Naive thymus-derived CD4-positive, alpha-beta T cell (primary cell): Measurements from ENCODE around the gene SCN1B. TPM values are rescaled to one million over a fixed set of nuclear protein-coding genes. Genes with fewer than 3 reads are reported as not detected.
A peak's percentile ranks its signal among the peaks of the same experiment; 100 is the strongest.

Experiments used
- ATAC-seq: fragments of 150-1000 bp; cut with Tn5 transposase; 2 replicates; pipeline ENCODE4 v1.10.0; 2021; ENCODE audit warnings: mild to moderate bottlenecking, moderate library complexity
- CTCF ChIA-PET: fragments of 350-600 bp; sonication (Branson Sonifier 250); formaldehyde crosslinking; loops from one replicate; lab custom pipeline; 2021; ENCODE audit warnings: antibody characterized with exemption; lab: Charles Lee
- POLR2A ChIA-PET: fragments of 350-600 bp; sonication (Branson Sonifier 250); formaldehyde crosslinking; loops from one replicate; lab custom pipeline; 2021; ENCODE audit warnings: antibody characterized with exemption, inconsistent platforms; lab: Charles Lee
- DNase-seq, 9 donors: peaks; one replicate each; pipeline versions ENCODE4 v3.0.0 to v3.0.0-alpha.2; 2020 to 2022; ENCODE audit warnings: mixed read lengths in 1 of 9
- H3K27ac ChIP-seq: one replicate; pipeline ENCODE4 v1.7.0; 2013; ENCODE audit warnings: mild to moderate bottlenecking, low read depth, low read length, moderate library complexity
- H3K27me3 ChIP-seq, 2 donors: one replicate each; pipeline ENCODE4 v1.7.0; 2013; ENCODE audit warnings: low read length in 2 of 2, mild to moderate bottlenecking in 2 of 2, moderate library complexity in 2 of 2; ENCODE audit not compliant: control insufficient read depth in 2 of 2, insufficient read depth in 2 of 2
- H3K36me3 ChIP-seq, 3 experiments: 1 replicate in 2 of 3; 2 replicates in 1 of 3; pipeline ENCODE4 v1.7.0; 2013; ENCODE audit warnings: low read length in 3 of 3, mild to moderate bottlenecking in 3 of 3, moderate library complexity in 1 of 3; ENCODE audit not compliant: insufficient read depth in 3 of 3, control insufficient read depth in 2 of 3
- H3K4me1 ChIP-seq, 2 donors: one replicate each; pipeline ENCODE4 v1.7.0; 2013; ENCODE audit warnings: low read length in 2 of 2, mild to moderate bottlenecking in 2 of 2, moderate library complexity in 1 of 2; ENCODE audit not compliant: control insufficient read depth in 2 of 2, insufficient read depth in 2 of 2
- H3K4me3 ChIP-seq: 2 replicates; pipeline ENCODE4 v1.7.0; 2013; ENCODE audit warnings: mild to moderate bottlenecking, low read length
- H3K9me3 ChIP-seq, 3 experiments: 1 replicate in 2 of 3; 2 replicates in 1 of 3; pipeline ENCODE4 v1.7.0; 2013; ENCODE audit warnings: low read length in 3 of 3; ENCODE audit not compliant: control insufficient read depth in 2 of 3
- H3K27ac Mint-ChIP-seq, 9 donors: one replicate each; pipeline ENCODE4 v1.8.0; 2020 to 2022; ENCODE audit warnings: mixed read lengths in 9 of 9, mild to moderate bottlenecking in 8 of 9, moderate library complexity in 5 of 9, inconsistent platforms in 2 of 9
- H3K27me3 Mint-ChIP-seq, 5 donors: one replicate each; pipeline ENCODE4 v1.8.0; 2021 to 2022; ENCODE audit warnings: mixed read lengths in 5 of 5, mild to moderate bottlenecking in 1 of 5
- H3K36me3 Mint-ChIP-seq, 5 donors: one replicate each; pipeline ENCODE4 v1.8.0; 2020 to 2022; ENCODE audit warnings: mixed read lengths in 5 of 5, mild to moderate bottlenecking in 3 of 5, inconsistent platforms in 1 of 5
- H3K4me1 Mint-ChIP-seq, 7 donors: one replicate each; pipeline ENCODE4 v1.8.0; 2020 to 2022; ENCODE audit warnings: mixed read lengths in 7 of 7, mild to moderate bottlenecking in 3 of 7, inconsistent platforms in 1 of 7
- H3K4me3 Mint-ChIP-seq, 10 donors: one replicate each; pipeline ENCODE4 v1.8.0; 2020 to 2022; ENCODE audit warnings: mild to moderate bottlenecking in 10 of 10, mixed read lengths in 10 of 10, moderate library complexity in 6 of 10, inconsistent platforms in 2 of 10
- H3K9me3 Mint-ChIP-seq, 11 donors: one replicate each; pipeline ENCODE4 v1.8.0; 2020 to 2022; ENCODE audit warnings: mixed read lengths in 11 of 11, mild to moderate bottlenecking in 4 of 11, inconsistent platforms in 1 of 11, moderate library complexity in 1 of 11
- intact Hi-C, 2 donors: fragments of 100-400 bp; cut with micrococcal nuclease; formaldehyde crosslinking; loops; one replicate each; pipeline ENCODE4 v1.15.1; 2023
- polyA plus RNA-seq, 2 donors: library from polyadenylated mRNA; unstranded; fragments of 300-500 nt; fragmentation: Illumina TruSeq; gene quantifications; one replicate each; pipeline ENCODE4 v1.2.3, GENCODE V29; 2021
- total RNA-seq, 6 experiments: library from RNA in 5 of 6; stranded (reverse) in 5 of 6; gene quantifications; 1 replicate in 5 of 6; 2 replicates in 1 of 6; pipeline ENCODE4 v1.2.3 and lab custom pipeline; 2021 to 2026

SCN1B gene
- total RNA-seq (1 to 10 TPM in 4 of 5 experiments, under 1 TPM in 1; 0.48 to 1.9 (median 1.8) TPM), polyA plus RNA-seq (under 1 TPM in 1 of 2 donors, not detected in 1; 0.23 TPM), total RNA-seq (lab: John Stamatoyannopoulos, UW) (2.8 reads per million, percentile 15 among the genes with 10 or more reads in this experiment)

DNA sequence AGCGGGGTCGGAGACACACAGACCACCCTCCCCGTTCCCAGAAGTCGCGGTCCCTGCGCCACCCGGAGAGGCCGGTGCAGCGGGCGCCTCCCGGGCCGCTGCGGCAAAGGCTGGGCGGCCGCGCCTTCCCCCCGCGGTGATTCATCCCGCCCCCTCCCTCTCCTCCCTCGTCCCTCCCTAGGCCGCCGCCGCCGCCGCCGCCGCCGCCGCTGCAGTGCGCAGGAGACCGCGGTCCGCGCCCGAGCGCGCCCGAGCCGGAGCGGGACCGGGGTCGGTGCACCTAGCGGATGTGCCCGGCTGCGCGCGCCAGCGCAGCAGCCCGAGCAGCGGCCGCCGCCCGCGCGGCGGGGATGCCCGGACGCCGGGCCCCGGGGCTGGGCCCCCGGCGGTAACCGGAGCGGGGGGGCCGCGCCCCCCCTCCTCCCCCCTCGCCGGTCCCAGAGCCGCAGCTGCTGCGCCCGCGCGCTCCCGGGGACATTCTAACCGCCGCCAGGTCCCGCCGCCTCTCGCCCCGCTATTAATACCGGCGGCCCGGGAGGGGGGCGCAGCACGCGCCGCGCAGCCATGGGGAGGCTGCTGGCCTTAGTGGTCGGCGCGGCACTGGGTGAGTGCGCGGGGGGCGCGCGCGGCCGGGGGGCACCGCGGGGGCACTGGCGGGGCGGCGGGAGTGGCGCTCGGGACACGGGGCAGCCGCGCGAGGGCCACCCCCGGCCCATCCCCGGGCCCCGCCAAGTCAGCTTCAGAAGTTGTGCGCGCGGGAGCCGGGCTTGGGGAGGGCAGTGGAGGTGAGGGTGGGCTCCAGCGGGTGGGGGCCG lies at the start of gene SCN1B:
SCN1B (plus strand) TSS at position 214 of the 815 bp plus-strand sequence; CDS start at position 565, 351 bp downstream.
- no peaks in the 10 kb centered on the region for H3K9me3 Mint-ChIP-seq
- peaks cover 0 to 5% of the 10 kb centered on the region in 2 donors for H3K27me3 ChIP-seq
- H3K27me3 Mint-ChIP-seq, result peaks cover 13 to 36% (median 19%) of the 10 kb centered on the region in 5 donors
- peak within 1 kb of the TSS; percentile 65 to 94 (median 80) for H3K4me3 Mint-ChIP-seq
- H3K4me3 ChIP-seq, result peak within 1 kb of the TSS; percentile 24
- H3K4me1 Mint-ChIP-seq, result peaks cover 5 to 14% (median 10%) of the 10 kb centered on the region in 7 donors
- intact Hi-C loops, result loop anchor here in 1 of 2 donors (1.0 to 2.0 kb wide), 2 partner anchors 14 to 16 kb away; no protein-coding TSS in a partner anchor
- H3K36me3 Mint-ChIP-seq, result peaks cover 0 to 11% (median 0%) of the 10 kb centered on the region in 5 donors
- H3K27ac ChIP-seq, result no peak within 1 kb of the TSS
- peaks cover 0 to 30% (median 2%) of the 10 kb centered on the region in 3 experiments for H3K36me3 ChIP-seq
- peak in 7 of 9 donors; percentile 29 to 79 (median 36) for DNase-seq
- ATAC-seq, result peak; percentile 78
- H3K27ac Mint-ChIP-seq, result peak within 1 kb of the TSS in 6 of 9 donors; percentile 29 to 82 (median 52)
- ChIA-PET POLR2A (interaction anchor here (0.6 to 2.0 kb wide), 2 partner anchors 16 to 46 kb away, joined by 4 to 8 read pairs; no protein-coding TSS in a partner anchor), CTCF (no interaction called here)
- no peaks in the 10 kb centered on the region for H3K9me3 ChIP-seq
- H3K4me1 ChIP-seq, result peaks cover 0 to 4% of the 10 kb centered on the region in 2 donors

DNA sequence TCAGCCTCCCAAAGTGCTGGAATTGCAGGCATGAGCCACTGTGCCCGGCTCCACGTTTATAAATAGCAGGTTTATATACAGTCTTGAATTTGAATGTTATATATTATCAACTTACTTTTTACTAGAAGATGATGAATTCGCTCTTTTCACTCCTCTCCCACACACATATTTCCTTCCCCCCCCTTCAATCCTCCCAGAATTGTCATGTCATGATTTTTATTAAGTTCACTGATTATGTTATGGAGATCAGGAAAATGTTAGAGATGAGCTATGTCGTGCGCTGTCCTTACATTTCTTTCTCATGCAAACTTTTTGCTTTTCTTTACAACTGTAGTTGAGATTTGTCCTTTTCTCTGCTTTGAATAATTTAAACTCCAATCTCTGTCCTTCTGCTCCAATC lies 48.0 kb upstream of the SCN1B start:
- no peak overlapping the region for H3K4me3 ChIP-seq
- no peak overlapping the region for H3K27ac ChIP-seq
- Mint-ChIP-seq H3K27me3 (no peaks in the 10 kb centered on the region), H3K4me3 (no peak overlapping the region), H3K27ac (no peak overlapping the region), H3K9me3 (peaks cover 0 to 3% (median 0%) of the 10 kb centered on the region in 11 donors), H3K4me1 (peaks cover 11 to 30% (median 16%) of the 10 kb centered on the region in 7 donors), H3K36me3 (no peaks in the 10 kb centered on the region)
- H3K27me3 ChIP-seq, result no peaks in the 10 kb centered on the region
- ChIA-PET POLR2A (interaction anchor here (0.9 kb wide), 2 partner anchors 32 to 44 kb away, joined by 3 to 4 read pairs; no protein-coding TSS in a partner anchor), CTCF (no interaction called here)
- ATAC-seq, result no peak
- H3K4me1 ChIP-seq, result peaks cover 7 to 12% of the 10 kb centered on the region in 2 donors
- no peaks in the 10 kb centered on the region for H3K9me3 ChIP-seq
- intact Hi-C loops, result no loop called here
- DNase-seq, result no peak
- H3K36me3 ChIP-seq, result no peaks in the 10 kb centered on the region

DNA sequence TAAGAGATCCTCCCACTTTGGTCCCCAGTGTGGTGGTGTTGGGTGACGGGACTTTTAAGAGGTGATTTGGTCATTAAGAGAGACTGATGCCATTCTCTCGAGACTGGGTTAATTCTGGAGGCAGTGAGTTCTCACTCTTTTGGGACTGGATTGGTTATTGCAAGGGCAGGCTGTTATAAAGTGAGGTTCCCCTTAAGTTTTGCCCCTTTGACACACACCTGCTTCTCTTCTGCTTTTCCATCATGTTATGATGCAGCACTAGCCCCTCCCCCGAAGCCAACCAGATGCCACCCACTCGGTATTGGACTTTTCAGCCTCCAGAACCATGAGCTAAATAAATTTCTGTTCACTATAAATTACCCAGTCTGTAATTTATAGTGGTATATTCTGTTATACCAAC lies 46.5 kb upstream of the SCN1B start:
- Mint-ChIP-seq H3K4me3 (no peak overlapping the region), H3K36me3 (no peaks in the 10 kb centered on the region), H3K4me1 (peaks cover 12 to 41% (median 16%) of the 10 kb centered on the region in 7 donors), H3K27ac (peak overlapping the region in 1 of 9 donors; percentile 12), H3K27me3 (no peaks in the 10 kb centered on the region), H3K9me3 (peaks cover 0 to 3% (median 0%) of the 10 kb centered on the region in 11 donors)
- Histone ChIP-seq H3K27ac (no peak overlapping the region), H3K27me3 (no peaks in the 10 kb centered on the region), H3K9me3 (no peaks in the 10 kb centered on the region), H3K4me1 (peaks cover 7 to 12% of the 10 kb centered on the region in 2 donors), H3K36me3 (no peaks in the 10 kb centered on the region), H3K4me3 (no peak overlapping the region)
- ChIA-PET CTCF (interaction anchor here (1.4 kb wide), 1 partner anchor 30 kb away, joined by 4 read pairs; no protein-coding TSS in a partner anchor), POLR2A (interaction anchor here (1.0 to 2.2 kb wide), 6 partner anchors 8 to 38 kb away, joined by 4 to 7 read pairs (median 4); no protein-coding TSS in a partner anchor)
- ATAC-seq (no peak), DNase-seq (no peak)
- intact Hi-C loops, result no loop called here

DNA sequence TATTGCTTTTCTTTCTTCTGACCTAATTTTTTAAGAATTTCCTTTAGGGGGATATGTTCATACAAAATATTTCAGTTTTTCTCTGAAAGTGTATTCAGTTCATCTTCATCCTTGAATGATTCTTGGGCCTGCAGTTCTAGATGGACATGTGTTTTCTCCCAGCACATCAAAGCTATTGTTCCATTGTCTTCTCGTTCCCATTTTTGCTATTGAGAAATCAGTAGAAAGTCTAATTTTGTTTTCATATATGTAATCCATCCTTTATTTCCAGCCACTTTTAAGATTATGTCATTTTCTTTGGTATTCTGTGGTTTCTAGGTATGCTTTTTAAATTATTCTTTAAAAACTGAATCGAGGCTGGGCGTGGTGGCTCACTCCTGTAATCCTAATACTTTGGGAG lies 46.0 kb upstream of the SCN1B start:
- H3K27me3 ChIP-seq, result no peaks in the 10 kb centered on the region
- ChIA-PET POLR2A (interaction anchor here (0.7 to 2.8 kb wide), 7 partner anchors 9 to 46 kb away, joined by 4 to 38 read pairs (median 4); partner anchors contain the start of gene GRAMD1A), CTCF (interaction anchor here (1.1 to 1.4 kb wide), 3 partner anchors 17 to 30 kb away, joined by 3 to 4 read pairs (median 3); no protein-coding TSS in a partner anchor)
- no peaks in the 10 kb centered on the region for H3K36me3 ChIP-seq
- intact Hi-C loops, result no loop called here
- no peaks in the 10 kb centered on the region for H3K36me3 Mint-ChIP-seq
- H3K9me3 ChIP-seq, result no peaks in the 10 kb centered on the region
- no peak overlapping the region for H3K4me3 ChIP-seq
- no peak overlapping the region for H3K4me3 Mint-ChIP-seq
- no peak overlapping the region for H3K27ac ChIP-seq
- peaks cover 12 to 41% (median 16%) of the 10 kb centered on the region in 7 donors for H3K4me1 Mint-ChIP-seq
- no peak overlapping the region for H3K27ac Mint-ChIP-seq
- ATAC-seq (no peak), DNase-seq (no peak)
- H3K9me3 Mint-ChIP-seq, result peaks cover 0 to 2% (median 0%) of the 10 kb centered on the region in 11 donors
- H3K4me1 ChIP-seq, result peaks cover 7 to 12% of the 10 kb centered on the region in 2 donors
- H3K27me3 Mint-ChIP-seq, result no peaks in the 10 kb centered on the region

DNA sequence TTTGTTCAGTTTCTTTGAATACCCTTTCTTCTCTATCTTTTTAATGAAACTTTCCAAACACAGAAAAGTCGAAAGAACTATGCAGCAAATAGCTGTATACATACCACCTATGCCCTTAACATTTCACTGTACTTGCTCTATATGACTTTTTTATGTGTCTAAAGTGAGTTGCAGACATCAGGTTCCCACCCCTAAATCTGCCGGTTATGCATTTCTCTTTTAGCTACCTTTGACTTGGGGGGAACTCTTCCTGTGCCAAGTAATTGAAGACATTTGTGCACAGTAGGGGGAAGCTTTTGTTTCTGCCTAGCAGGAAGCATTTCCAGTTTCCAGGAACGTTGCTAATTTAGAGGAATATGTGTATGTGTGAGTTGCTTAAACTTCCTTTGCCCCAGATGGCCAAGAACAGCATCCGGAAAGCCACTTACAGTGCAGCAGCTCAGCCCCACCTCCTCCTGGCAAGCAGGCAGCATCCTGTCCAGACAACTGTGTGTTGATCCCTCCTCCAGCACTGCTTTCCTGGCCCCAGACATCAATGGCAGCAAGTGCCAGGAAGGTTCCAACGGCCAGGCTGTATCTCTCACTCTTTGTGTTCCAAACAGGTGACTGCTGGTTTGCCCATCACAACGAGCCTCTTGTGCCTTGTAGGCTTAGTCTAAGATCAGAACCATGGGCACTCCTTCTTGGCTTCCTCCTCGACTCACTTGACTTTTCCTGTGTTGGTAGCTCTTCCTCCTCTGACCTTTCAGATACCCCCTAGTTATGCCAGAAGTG lies 44.8 kb upstream of the SCN1B start:
- H3K4me1 Mint-ChIP-seq, result peaks cover 14 to 48% (median 21%) of the 10 kb centered on the region in 7 donors
- peaks cover 7 to 12% of the 10 kb centered on the region in 2 donors for H3K4me1 ChIP-seq
- peak overlapping the region; percentile 45 to 92 (median 89) for H3K27ac Mint-ChIP-seq
- H3K27me3 ChIP-seq, result no peaks in the 10 kb centered on the region
- no peak overlapping the region for H3K4me3 ChIP-seq
- no peaks in the 10 kb centered on the region for H3K9me3 ChIP-seq
- peak overlapping the region; percentile 13 to 82 (median 70) for H3K4me3 Mint-ChIP-seq
- peak; percentile 44 for ATAC-seq
- no peaks in the 10 kb centered on the region for H3K27me3 Mint-ChIP-seq
- CTCF ChIA-PET, result interaction anchor here (0.7 to 1.9 kb wide), 7 partner anchors 10 to 29 kb away, joined by 3 to 10 read pairs (median 4); no protein-coding TSS in a partner anchor
- H3K27ac ChIP-seq, result peak overlapping the region; percentile 29
- peak in 3 of 9 donors; percentile 28 to 38 (median 29) for DNase-seq
- H3K9me3 Mint-ChIP-seq, result peaks cover 0 to 2% (median 0%) of the 10 kb centered on the region in 11 donors
- POLR2A ChIA-PET, result interaction anchor here (0.6 to 3.2 kb wide), 11 partner anchors 10 to 221 kb away, joined by 3 to 38 read pairs (median 4); partner anchors contain the start of gene GRAMD1A
- H3K36me3 ChIP-seq, result no peaks in the 10 kb centered on the region
- peaks cover 0 to under 1% (median 0%) of the 10 kb centered on the region in 5 donors for H3K36me3 Mint-ChIP-seq
- intact Hi-C loops, result loop anchor here in 1 of 2 donors (1.0 kb wide), 2 partner anchors 12 kb away; no protein-coding TSS in a partner anchor
